ENCODE results near the gene SIPA1L3.
"Not testable (repeated sequence)": the region's sequence is repeated elsewhere in the genome, so short reads cannot be mapped to it uniquely, and the experiment has no call there.

SIPA1L3 gene

DNA sequence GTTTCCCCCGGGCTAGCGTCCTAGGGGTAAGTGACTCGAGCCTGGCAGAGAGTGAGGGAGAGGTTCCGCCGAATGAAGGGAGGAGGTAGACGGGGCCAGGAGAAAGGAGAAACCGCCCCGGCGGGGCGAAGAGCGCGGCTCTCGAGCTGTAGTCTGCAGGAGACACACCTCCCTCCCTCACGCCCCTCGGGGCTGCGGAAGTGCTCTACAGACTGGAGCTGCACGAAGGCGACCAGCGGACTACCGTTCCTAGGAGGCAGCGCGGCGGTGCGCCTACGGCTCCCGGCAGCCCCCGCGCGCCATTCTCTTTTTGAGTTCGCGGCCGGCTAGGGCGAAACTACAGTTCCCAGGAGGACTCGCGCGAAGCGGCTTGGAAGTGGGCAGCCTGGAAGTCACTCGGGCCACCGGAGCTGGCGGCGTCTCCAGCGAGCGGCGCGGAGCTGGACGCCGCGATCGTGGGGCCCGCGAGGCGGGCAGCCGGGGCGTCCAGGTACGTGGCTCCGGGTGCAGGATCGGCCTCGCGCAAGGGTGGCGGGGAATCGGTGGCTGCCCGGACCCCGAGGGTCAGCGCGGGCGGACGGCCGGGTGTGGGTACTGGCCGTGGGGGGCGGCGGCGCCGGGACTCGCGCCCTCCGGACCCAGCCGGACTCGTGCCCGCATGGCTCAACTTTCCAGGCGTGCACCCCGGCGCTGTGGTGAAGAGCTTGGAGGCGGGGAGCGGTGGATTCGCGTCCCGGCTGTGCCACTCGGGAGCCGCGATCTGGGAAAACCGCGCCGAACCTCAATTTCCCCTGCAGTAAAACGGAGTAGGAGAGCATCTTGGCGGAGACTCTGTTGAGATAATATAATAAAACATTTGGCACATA is at the start of gene SIPA1L3:
Gene SIPA1L3, plus strand, starts transcription at position 340 of the 866 bp plus-strand sequence. CDS start 174,358 bp downstream, outside the sequence.
- DNase-seq (ENCODE audit: low read depth in 2 of 2, low spot score in 1 of 2) = peak; percentile 78 to 87

GRCh38 chr19:37864501-37864900 is 42.5 kb upstream of the SIPA1L3 start:
- DNase-seq (ENCODE audit: low read depth in 2 of 2, low spot score in 1 of 2) = no peak

GRCh38 chr19:37865930-37866329 is 41.1 kb upstream of the SIPA1L3 start:
- not testable (repeated sequence) for DNase-seq (ENCODE audit: low read depth in 2 of 2, low spot score in 1 of 2)

- no peak for DNase-seq (ENCODE audit: low read depth in 2 of 2, low spot score in 1 of 2)
These were observed 39.2 kb upstream of the SIPA1L3 start for GRCh38 chr19:37867831-37868230.

- no peak for DNase-seq (ENCODE audit: low read depth in 2 of 2, low spot score in 1 of 2)
These were observed 37.2 kb upstream of the SIPA1L3 start for GRCh38 chr19:37869766-37870340.

DNA sequence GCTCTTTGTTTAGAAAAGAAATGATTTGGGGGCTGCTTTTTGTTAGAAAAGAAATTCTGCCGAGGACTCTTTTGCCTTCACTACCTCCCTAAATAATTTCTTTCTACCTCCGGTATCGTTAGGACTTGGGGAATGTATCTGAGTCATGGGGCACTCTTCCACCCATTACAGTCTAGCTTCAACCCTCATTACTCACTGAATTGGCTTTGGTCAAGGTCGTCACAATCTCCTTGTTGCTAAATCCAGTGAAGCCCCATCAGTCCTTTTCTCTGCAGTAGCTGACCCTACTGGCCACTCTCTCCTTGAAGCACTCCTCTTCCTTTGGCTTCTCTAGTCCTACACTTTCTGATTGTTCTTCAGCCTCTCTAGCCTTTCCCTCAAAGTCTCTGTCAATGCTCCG is 34.6 kb upstream of the SIPA1L3 start:
- DNase-seq (ENCODE audit: low read depth in 2 of 2, low spot score in 1 of 2) = no peak

DNA sequence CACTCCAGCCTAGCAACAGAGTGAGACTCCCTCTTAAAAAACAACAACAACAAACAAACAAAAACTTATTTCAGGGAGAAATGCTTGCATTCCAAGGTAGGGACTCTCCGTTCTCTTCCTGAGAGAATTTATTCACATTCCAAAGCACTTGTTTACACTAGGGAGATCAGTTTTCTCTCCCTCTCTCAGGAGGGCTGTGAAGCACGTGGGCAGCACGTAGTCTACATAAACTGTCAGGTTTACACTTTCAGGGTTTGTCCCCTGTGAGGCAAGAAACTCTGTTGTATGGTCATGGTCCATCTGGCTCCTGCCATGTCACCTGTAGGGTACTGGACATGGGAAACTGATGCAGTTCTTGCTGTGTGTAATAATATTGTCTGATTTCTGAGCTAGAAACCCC is 32.2 kb upstream of the SIPA1L3 start:
- no peak for DNase-seq (ENCODE audit: low read depth in 2 of 2, low spot score in 1 of 2)

GRCh38 chr19:37876032-37876431 is 31.0 kb upstream of the SIPA1L3 start:
- DNase-seq (ENCODE audit: low read depth in 2 of 2, low spot score in 1 of 2) = no peak

GRCh38 chr19:37877147-37877546 is 29.9 kb upstream of the SIPA1L3 start:
- no peak for DNase-seq (ENCODE audit: low read depth in 2 of 2, low spot score in 1 of 2)

- no peak for DNase-seq (ENCODE audit: low read depth in 2 of 2, low spot score in 1 of 2)
These were observed 21.6 kb upstream of the SIPA1L3 start for GRCh38 chr19:37885392-37885791.

GRCh38 chr19:37886571-37886970 is 20.4 kb upstream of the SIPA1L3 start:
- DNase-seq (ENCODE audit: low read depth in 2 of 2, low spot score in 1 of 2) = no peak

DNA sequence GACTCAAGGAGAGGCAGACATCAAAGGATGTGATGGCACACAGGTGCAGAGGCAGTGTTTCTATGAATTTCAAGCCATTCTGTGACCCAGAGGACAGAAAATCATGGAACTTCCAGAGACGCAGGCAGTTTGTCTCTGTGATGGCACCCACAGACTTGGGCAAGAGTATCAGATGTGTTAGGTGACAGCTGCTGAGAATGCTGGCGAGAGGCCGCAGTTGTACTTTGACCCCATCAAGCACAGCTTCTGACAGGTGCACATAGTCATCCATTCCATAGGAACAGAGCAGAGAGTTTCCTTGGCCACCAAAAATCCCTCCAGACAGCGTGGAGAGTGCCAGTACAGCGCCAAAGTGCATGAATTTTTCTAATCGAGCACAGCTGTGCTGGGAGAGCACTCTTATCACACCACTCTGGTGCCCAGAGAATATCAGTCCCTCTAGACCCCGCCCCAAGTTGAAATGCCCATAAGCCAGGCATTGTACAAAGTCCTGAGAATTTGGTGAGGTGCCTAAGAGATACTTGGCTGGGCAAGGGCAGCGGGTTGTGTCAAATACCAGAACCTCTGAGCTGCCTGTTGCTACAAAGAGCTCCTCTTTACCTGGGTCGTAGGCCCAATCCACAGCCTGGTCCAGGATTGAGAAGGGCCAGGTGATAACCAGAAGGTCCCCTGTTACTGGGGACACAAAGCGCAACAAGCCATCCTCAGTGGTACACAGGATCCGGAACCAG is 13.0 kb upstream of the SIPA1L3 start:
- no peak for DNase-seq (ENCODE audit: low read depth in 2 of 2, low spot score in 1 of 2)

DNA sequence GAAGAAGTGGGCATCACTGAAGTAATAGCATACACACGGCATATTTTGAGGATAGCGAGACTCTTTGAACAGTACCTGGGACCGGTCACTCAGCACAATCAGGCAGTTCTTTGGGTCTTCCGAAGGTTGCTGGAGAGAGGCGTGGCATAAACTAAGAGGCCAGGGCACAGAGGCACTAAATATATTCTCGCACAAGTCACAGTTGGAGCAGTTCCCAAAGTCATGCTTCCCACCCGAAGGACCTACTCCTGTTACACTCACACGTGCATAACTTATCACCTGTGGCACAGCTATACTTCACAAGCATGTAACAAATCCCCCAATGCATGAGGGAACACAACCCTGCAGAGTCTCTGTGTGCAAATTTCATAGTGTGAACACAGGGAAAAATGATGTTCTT is 10.8 kb upstream of the SIPA1L3 start:
- DNase-seq (ENCODE audit: low read depth in 2 of 2, low spot score in 1 of 2) = no peak

DNA sequence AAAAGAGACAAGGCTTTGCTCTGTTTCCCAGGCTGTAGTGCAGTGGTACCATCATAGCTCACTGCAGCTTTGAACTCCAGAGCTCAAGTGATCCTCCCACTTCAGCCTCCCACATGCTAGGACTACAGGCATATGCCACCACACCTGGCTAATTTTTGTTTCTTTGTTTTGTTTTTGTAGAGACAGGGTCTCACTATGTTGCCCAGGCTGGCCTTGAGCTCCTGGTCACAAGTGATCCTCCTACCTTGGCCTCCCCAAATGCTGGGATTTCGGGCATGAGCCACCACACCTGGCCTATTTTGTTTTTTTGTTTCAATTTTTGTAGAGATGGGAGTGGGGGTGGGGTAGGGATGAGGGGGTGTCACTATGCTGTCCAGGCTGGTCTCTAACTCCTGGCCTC is 7.6 kb upstream of the SIPA1L3 start:
- no peak for DNase-seq (ENCODE audit: low read depth in 2 of 2, low spot score in 1 of 2)

DNA sequence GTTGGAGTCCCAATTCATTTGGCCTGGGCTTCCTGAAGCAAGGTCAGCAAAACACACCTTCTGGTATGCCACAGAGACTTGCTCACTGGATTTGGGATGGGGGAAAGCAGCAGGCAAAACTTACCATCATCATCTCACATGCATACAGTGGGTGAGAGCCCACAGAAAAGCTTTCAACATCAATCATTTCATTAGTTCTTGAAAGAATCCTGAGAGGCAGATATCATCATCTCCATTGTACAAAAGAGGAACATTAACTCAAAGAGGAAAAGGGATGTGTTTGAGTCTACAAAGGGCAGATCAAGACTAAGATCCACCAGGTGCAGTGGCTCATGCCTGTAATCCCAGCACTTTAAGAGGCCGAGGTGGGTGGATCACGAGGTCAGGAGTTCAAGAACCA is 7.0 kb upstream of the SIPA1L3 start:
- no peak for DNase-seq (ENCODE audit: low read depth in 2 of 2, low spot score in 1 of 2)

- peak; percentile 64 to 69 for DNase-seq (ENCODE audit: low read depth in 2 of 2, low spot score in 1 of 2)
These were observed 4.3 kb upstream of the SIPA1L3 start for GRCh38 chr19:37902668-37903067.

GRCh38 chr19:37903096-37903495 is 3.9 kb upstream of the SIPA1L3 start:
- DNase-seq (ENCODE audit: low read depth in 2 of 2, low spot score in 1 of 2) = no peak

- peak in 1 of 2 donors; percentile 5 for DNase-seq (ENCODE audit: low read depth in 2 of 2, low spot score in 1 of 2)
These were observed 801 bp upstream of the SIPA1L3 start, which contains the start of gene WDR87 for GRCh38 chr19:37905946-37906868. WDR87 (minus strand) TSS chr19:37906594; CDS start chr19:37898239, 8,355 bp downstream.

GRCh38 chr19:37907735-37908455 is 887 bp downstream of the SIPA1L3 start:
- DNase-seq (ENCODE audit: low read depth in 2 of 2, low spot score in 1 of 2) = no peak

GRCh38 chr19:37909661-37910199 is 2.7 kb downstream of the SIPA1L3 start:
- DNase-seq (ENCODE audit: low read depth in 2 of 2, low spot score in 1 of 2) = no peak

Data from stimulated activated CD8-positive, alpha-beta memory T cell treated with anti-CD3 and anti-CD28 coated beads, Interleukin-4, amount 100 ng/mL, for 1 hour (primary cell).